SJSA1 (cell line): ENCODE measurements around the gene VPS35L. TPM values are rescaled to one million over a fixed set of nuclear protein-coding genes. Genes with fewer than 3 reads are reported as not detected.
A peak's percentile ranks its signal among the peaks of the same experiment; 100 is the strongest.

ENCODE experiments used
- DNase-seq, 2 experiments: peaks; one replicate each; pipeline ENCODE4 v3.0.0-alpha.2; 2015 to 2020; ENCODE audit warnings: low spot score in 2 of 2, low read depth in 1 of 2
- H3K27ac ChIP-seq: fragments of 250-450 bp; sonication (Bioruptor Pico); 2 replicates; pipeline ENCODE4 v1.5.1; 2020; ENCODE audit warnings: mild to moderate bottlenecking, moderate library complexity
- H3K27me3 ChIP-seq: fragments of 250-450 bp; sonication (Bioruptor Pico); replicated peaks from 2 replicates; pipeline ENCODE4 v1.5.1; 2020; ENCODE audit warnings: mild to moderate bottlenecking, moderate library complexity
- H3K36me3 ChIP-seq: fragments of 250-450 bp; sonication (Bioruptor Pico); 2 replicates; pipeline ENCODE4 v1.5.1; 2020; ENCODE audit warnings: mild to moderate bottlenecking
- H3K4me1 ChIP-seq: fragments of 250-450 bp; sonication (Bioruptor Pico); replicated peaks from 2 replicates; pipeline ENCODE4 v1.6.1; 2021; ENCODE audit warnings: mild to moderate bottlenecking
- H3K4me3 ChIP-seq: fragments of 250-450 bp; sonication (Bioruptor Pico); 2 replicates; pipeline ENCODE4 v1.5.1; 2020; ENCODE audit warnings: mild to moderate bottlenecking
- H3K9me3 ChIP-seq: fragments of 250-450 bp; sonication (Bioruptor Pico); replicated peaks from 2 replicates; pipeline ENCODE4 v1.5.1; 2020; ENCODE audit warnings: mild to moderate bottlenecking
- total RNA-seq: library from RNA; depleted of rRNA; stranded (reverse); fragments of >200 nt; shearing (Covaris generic); gene quantifications from 2 replicates; pipeline ENCODE4 v1.2.3, GENCODE V29; 2014

Gene VPS35L
- total RNA-seq, 1 experiment from 2014 or later: 20.9 TPM

DNA sequence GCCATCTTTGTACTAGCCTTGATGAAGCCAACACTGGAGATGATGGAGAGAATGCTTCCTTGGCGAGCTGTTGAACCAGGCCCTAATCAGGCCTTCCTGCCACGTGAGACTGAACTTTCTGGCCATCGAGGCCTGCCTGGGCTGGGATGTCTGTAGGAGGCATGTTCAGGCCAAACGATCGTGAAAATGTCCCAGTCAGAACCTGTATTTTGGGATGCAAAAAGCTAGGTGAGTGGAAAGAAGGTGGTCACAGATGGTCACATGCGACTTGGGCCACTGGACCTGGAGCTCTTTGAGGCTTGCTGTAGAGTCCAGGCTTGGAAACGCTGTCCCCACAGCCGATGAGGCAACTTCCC is 149.6 kb downstream of the VPS35L start:
- peaks cover 62% of the 10 kb centered on the region for H3K4me1 ChIP-seq
- peak overlapping the region; percentile 93 for H3K27ac ChIP-seq
- H3K9me3 ChIP-seq: no peaks in the 10 kb centered on the region
- H3K36me3 ChIP-seq: peaks cover 84% of the 10 kb centered on the region
- no peak overlapping the region for H3K4me3 ChIP-seq
- no peak for DNase-seq
- H3K27me3 ChIP-seq: no peaks in the 10 kb centered on the region

- peaks cover 85% of the 10 kb centered on the region for H3K36me3 ChIP-seq
- H3K4me1 ChIP-seq: peaks cover 55% of the 10 kb centered on the region
- DNase-seq: no peak
- no peak overlapping the region for H3K4me3 ChIP-seq
- H3K27ac ChIP-seq: peak overlapping the region; percentile 93; the same call in 1 of the 2 replicates
- no peaks in the 10 kb centered on the region for H3K9me3 ChIP-seq
- H3K27me3 ChIP-seq: no peaks in the 10 kb centered on the region
Measured at GRCh38 chr16:19705843-19706242, 150.3 kb downstream of the VPS35L start.

- H3K9me3 ChIP-seq: no peaks in the 10 kb centered on the region
- peaks cover 85% of the 10 kb centered on the region for H3K36me3 ChIP-seq
- peaks cover 45% of the 10 kb centered on the region for H3K4me1 ChIP-seq
- no peak overlapping the region for H3K27ac ChIP-seq
- H3K4me3 ChIP-seq: no peak overlapping the region
- H3K27me3 ChIP-seq: no peaks in the 10 kb centered on the region
- no peak for DNase-seq
Measured at GRCh38 chr16:19706846-19707245, 151.3 kb downstream of the VPS35L start.

- Histone ChIP-seq H3K27me3 (no peaks in the 10 kb centered on the region), H3K36me3 (peaks cover 88% of the 10 kb centered on the region), H3K4me3 (no peak overlapping the region), H3K9me3 (no peaks in the 10 kb centered on the region), H3K4me1 (peaks cover 43% of the 10 kb centered on the region), H3K27ac (peak overlapping the region; percentile 40; the same call in 1 of the 2 replicates)
- no peak for DNase-seq
Measured at GRCh38 chr16:19707569-19708295, 152.2 kb downstream of the VPS35L start.

DNA sequence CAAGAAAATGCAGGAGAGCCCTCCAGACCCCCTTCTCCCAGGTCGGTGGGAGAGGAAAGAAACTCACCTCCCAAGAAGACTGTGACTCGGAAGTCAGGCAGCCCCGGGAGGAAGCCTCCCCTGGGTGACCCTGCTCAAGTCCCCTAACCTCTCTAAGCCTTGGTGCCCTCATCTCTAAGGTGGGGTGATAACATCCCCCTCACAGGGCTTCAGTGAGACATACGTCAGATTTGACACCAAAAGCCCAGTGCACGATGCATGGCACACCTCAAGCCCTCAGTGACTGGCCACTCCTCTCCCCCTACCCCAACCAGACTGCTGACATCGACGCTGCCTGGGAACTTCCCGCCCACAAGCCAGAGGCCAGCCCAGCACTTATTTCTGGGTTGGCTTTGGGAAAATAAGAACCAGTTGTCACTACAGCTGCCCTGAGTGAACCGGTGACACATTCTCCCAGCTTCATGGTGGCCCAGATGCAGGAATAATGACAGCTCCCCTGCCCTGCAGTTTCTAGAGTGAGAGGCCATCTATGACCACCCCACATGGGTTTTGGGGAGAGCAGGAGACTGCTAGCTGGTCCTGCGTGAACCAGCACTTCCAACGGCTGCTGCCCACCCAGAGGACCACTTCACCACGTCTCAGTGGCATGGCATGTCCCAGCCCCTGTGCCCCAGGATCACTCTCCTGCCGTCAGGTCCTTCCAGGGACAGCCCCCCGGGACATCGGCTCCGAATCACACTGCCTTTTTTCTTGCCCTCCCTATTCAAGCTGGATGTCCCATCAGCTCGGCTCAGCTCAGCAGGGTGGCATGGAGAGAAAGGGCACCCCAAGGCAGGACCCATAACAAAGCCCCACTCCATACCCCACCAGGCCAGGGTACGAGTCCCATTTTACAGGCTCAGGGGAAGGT is 153.0 kb downstream of the VPS35L start:
- Histone ChIP-seq H3K36me3 (peaks cover 89% of the 10 kb centered on the region), H3K27ac (peak overlapping the region; percentile 40; the same call in 1 of the 2 replicates), H3K4me3 (no peak overlapping the region), H3K4me1 (peaks cover 36% of the 10 kb centered on the region), H3K27me3 (no peaks in the 10 kb centered on the region), H3K9me3 (no peaks in the 10 kb centered on the region)
- peak in 1 of 2 experiments; percentile 53 for DNase-seq

DNA sequence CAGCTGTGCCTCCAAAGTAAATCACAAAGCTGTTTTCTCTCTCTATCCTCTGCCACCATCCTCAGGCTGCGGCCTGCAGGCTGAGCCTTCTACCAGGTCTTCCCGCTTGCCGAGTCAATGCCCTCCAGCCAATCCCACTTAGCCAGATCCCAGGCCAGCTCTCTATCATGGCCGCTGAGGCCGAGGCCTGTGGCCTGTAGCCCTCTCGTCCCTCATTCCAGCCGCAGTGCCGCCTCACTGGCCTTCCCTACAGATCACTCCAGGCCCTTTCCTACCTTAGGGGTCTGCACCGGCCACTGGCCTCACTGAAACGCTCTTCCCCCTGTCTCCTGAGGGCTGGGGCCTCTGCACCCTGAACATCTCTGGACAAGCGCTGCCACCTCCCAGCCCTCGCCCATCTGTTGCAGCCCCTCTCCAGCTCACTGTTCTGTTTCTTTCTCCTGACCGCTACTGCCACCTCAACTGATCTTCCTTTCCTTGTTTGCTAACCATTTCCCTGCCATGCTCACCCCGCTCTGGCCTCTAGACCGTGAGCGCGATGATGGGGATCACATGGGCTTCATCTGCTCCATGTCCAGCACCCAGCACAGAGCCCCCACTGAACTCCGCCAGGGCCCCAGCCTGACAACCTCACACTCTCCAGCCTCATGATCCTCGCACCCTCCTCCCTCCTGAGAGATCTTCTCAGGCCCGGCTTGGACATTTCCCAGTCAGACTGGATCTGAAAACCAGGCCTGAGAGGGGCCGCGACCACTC is 154.1 kb downstream of the VPS35L start:
- no peak for DNase-seq
- Histone ChIP-seq H3K27me3 (no peaks in the 10 kb centered on the region), H3K27ac (no peak overlapping the region), H3K9me3 (no peaks in the 10 kb centered on the region), H3K4me3 (no peak overlapping the region), H3K4me1 (peaks cover 26% of the 10 kb centered on the region), H3K36me3 (peaks cover 89% of the 10 kb centered on the region)

DNA sequence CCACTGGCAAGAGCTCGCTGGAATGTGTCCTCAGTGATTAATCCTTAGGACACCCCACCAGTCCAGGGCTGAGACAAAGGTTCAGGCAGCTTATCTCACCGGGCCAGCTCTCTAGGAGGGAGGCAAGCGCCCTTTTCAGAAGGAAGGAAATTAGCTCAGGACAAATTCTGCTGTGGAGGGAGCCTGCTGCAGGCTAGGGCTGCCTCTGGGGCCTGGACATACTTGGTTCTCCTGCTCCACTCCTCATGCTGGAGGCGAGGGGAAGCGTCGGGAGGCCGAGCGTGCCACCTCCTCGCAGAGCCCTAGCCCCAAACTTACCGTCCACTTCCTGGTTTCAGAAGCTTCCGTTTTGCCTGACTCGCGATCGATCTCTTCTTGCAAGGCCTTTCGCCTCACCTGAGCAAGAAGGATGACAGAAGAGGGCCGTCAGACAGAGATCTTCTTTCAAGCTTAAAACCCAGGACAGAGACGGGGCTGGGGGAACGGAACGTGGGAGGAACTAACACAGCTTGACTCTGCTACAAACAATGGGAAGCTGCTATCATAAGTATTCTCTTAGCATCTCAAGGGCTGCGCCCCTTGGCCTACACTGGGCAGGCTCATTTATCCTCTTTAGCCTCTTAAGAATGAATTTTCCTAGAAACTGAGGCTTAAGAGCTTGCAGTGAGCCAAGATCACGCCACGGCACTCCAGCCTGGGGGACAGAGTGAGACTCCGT is 154.8 kb downstream of the VPS35L start:
- Histone ChIP-seq H3K27ac (no peak overlapping the region), H3K27me3 (no peaks in the 10 kb centered on the region), H3K36me3 (peaks cover 86% of the 10 kb centered on the region), H3K4me1 (peaks cover 18% of the 10 kb centered on the region), H3K4me3 (no peak overlapping the region), H3K9me3 (no peaks in the 10 kb centered on the region)
- no peak for DNase-seq

DNA sequence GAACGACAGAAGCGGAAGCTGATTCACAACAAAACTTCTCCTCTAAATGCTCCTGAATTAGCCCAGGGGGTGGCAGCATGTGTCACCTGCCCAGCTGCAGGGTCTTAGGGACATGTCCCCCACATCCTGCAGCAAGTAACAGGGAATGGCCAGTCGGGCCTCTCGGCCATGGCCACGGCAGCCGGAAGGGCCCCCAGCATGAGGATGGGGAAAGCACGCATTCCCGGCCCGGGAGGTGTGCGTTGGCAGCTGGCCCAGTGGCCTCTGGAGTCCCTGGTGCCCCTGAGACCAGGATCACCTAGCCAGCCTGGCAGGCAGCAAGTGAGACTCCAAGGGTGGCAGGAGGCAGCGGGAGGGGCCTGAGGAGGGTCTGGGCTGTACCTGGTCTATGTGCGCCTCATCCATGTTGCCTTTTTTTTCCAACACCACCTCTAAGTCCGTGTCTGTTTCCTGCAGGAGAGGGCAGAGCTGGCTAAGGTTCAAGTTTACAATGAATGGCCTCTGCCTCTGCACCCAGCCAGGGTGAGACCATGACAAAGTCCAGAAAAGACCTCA is 155.6 kb downstream of the VPS35L start:
- peaks cover 79% of the 10 kb centered on the region for H3K36me3 ChIP-seq
- DNase-seq: no peak
- no peaks in the 10 kb centered on the region for H3K27me3 ChIP-seq
- no peak overlapping the region for H3K27ac ChIP-seq
- H3K9me3 ChIP-seq: no peaks in the 10 kb centered on the region
- peaks cover 17% of the 10 kb centered on the region for H3K4me1 ChIP-seq
- no peak overlapping the region for H3K4me3 ChIP-seq

GRCh38 chr16:19711643-19712042 is 156.1 kb downstream of the VPS35L start:
- H3K4me3 ChIP-seq: no peak overlapping the region
- DNase-seq: no peak
- peaks cover 73% of the 10 kb centered on the region for H3K36me3 ChIP-seq
- H3K27me3 ChIP-seq: no peaks in the 10 kb centered on the region
- H3K4me1 ChIP-seq: peaks cover 20% of the 10 kb centered on the region
- H3K27ac ChIP-seq: no peak overlapping the region
- H3K9me3 ChIP-seq: no peaks in the 10 kb centered on the region

- H3K27ac ChIP-seq: no peak overlapping the region
- H3K4me1 ChIP-seq: peaks cover 26% of the 10 kb centered on the region
- peaks cover 68% of the 10 kb centered on the region for H3K36me3 ChIP-seq
- no peaks in the 10 kb centered on the region for H3K27me3 ChIP-seq
- H3K4me3 ChIP-seq: no peak overlapping the region
- H3K9me3 ChIP-seq: no peaks in the 10 kb centered on the region
- DNase-seq: no peak
Measured at GRCh38 chr16:19712418-19713058, 157.0 kb downstream of the VPS35L start.

GRCh38 chr16:19713697-19714096 is 158.2 kb downstream of the VPS35L start:
- peaks cover 69% of the 10 kb centered on the region for H3K36me3 ChIP-seq
- DNase-seq: no peak
- no peak overlapping the region for H3K27ac ChIP-seq
- H3K9me3 ChIP-seq: no peaks in the 10 kb centered on the region
- H3K27me3 ChIP-seq: no peaks in the 10 kb centered on the region
- H3K4me3 ChIP-seq: no peak overlapping the region
- H3K4me1 ChIP-seq: peaks cover 18% of the 10 kb centered on the region

- H3K4me3 ChIP-seq: no peak overlapping the region
- H3K9me3 ChIP-seq: no peaks in the 10 kb centered on the region
- peaks cover 14% of the 10 kb centered on the region for H3K4me1 ChIP-seq
- no peaks in the 10 kb centered on the region for H3K27me3 ChIP-seq
- no peak overlapping the region for H3K27ac ChIP-seq
- DNase-seq: no peak
- peaks cover 53% of the 10 kb centered on the region for H3K36me3 ChIP-seq
Measured at GRCh38 chr16:19715566-19715965, 160.1 kb downstream of the VPS35L start.
